HUES64 (cell line): ENCODE data around the gene SEZ6L.

ENCODE experiments used
- H3K27ac ChIP-seq: 2 replicates; pipeline ENCODE4 v1.7.0; 2013; ENCODE audit warnings: low read depth, low read length, inconsistent platforms
- H3K27me3 ChIP-seq: 2 replicates; pipeline ENCODE4 v1.6.1; 2013; ENCODE audit warnings: mild to moderate bottlenecking, low read length; ENCODE audit not compliant: insufficient read depth
- H3K36me3 ChIP-seq: 2 replicates; pipeline ENCODE4 v1.6.1; 2013; ENCODE audit warnings: mild to moderate bottlenecking, low read length; ENCODE audit not compliant: insufficient read depth
- H3K4me1 ChIP-seq: 2 replicates; pipeline ENCODE4 v1.6.1; 2013; ENCODE audit warnings: mild to moderate bottlenecking, low read length, moderate library complexity; ENCODE audit not compliant: insufficient read depth
- H3K4me3 ChIP-seq: 2 replicates; pipeline ENCODE4 v1.5.1; 2013; ENCODE audit warnings: mild to moderate bottlenecking, low read length, moderate library complexity
- H3K9ac ChIP-seq: 2 replicates; pipeline ENCODE4 v1.6.1; 2013; ENCODE audit warnings: mild to moderate bottlenecking, low read depth, low read length
- H3K9me3 ChIP-seq: 2 replicates; pipeline ENCODE4 v1.6.1; 2013; ENCODE audit warnings: low read depth, low read length; ENCODE audit not compliant: insufficient read depth
- WGBS: fragments of 150-250, 120-280 bp; methylation state at CpG from one replicate; pipeline ENCODE4 v1.1.7; 2013; ENCODE audit warnings: missing lambda C conversion rate; 5-methylcytosine and 5-hydroxymethylcytosine counted together

SEZ6L gene

DNA sequence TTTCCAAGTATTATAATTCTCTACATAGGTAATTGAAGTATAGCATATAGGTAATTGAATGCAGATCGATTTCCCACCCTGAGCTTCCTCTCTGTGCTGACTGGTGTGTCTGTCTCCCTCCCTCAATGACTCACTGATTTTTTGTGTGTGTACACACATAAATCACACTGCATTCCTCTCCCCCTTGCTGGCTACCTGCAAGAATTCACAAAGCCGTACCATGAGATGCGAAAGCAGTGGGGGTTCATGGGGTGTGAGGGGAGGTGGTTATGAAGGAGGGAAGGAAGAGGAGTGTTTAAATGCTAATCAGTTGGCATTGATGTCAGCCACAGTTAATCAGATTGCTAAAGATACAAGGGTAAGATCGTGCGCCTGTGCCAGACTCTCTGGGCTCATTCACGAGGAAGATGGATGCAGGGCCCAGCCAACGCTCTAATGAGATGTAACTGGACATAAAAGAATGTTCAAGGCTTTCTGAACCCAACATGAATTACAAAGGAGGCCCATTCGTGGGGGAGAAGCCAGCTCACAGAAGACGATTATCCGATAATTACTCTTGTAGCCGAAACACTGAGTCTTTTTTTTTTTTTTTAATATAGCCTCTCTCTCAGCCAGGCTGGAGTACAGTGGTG lies 107.4 kb downstream of the SEZ6L start:
- 73% methylated on average over 11 of the region's 11 CpGs for WGBS

DNA sequence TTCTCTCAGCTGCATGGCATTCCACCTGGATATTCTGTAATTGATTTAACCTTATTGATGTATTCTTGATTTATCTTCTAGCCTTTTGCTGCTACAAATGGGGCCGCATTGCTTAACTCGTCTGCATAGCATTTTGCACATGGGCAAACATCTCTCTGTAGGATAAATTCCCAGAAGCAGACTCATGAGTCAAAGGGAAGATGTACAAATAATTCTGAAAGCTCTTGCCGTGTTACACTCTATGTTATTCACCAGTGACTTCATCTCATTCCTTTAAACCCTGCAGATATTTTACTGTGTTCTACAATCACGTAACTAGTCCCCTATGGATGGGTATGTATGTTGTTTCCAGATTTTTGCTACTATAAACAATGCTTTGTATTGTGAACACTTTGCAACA lies 112.7 kb downstream of the SEZ6L start:
- Histone ChIP-seq H3K9ac (no peak overlapping the region), H3K4me3 (no peak overlapping the region), H3K27me3 (no peaks in the 10 kb centered on the region), H3K27ac (no peak overlapping the region), H3K4me1 (no peaks in the 10 kb centered on the region), H3K36me3 (no peaks in the 10 kb centered on the region), H3K9me3 (no peaks in the 10 kb centered on the region)
- 89% methylated on average over 4 of the region's 4 CpGs for WGBS

More for the DNA sequence above, 107.4 kb downstream of the SEZ6L start:
- no peak overlapping the region for H3K4me3 ChIP-seq
- no peaks in the 10 kb centered on the region for H3K36me3 ChIP-seq
- peaks cover 6% of the 10 kb centered on the region; the same call in 1 of the 2 replicates for H3K4me1 ChIP-seq
- no peak overlapping the region for H3K9ac ChIP-seq
- no peaks in the 10 kb centered on the region for H3K27me3 ChIP-seq
- no peak overlapping the region for H3K27ac ChIP-seq
- no peaks in the 10 kb centered on the region for H3K9me3 ChIP-seq

DNA sequence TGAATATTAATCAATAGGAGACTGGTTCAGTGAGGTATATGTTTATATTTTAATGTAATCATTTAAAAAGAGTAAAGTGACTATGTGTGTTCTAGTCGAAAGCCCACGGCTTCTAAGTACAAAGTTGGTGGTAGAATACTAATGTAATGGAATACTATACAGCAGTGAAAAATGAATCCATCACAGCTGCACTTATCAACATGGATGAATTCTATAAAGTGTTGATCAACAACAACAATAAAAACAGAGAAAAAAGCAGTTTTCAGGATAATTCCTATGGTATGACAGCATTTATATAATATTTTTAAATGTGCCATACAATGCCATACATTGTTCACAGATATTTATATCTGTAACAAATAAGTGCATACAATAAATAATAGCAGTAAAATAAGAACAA lies 114.1 kb downstream of the SEZ6L start:
- Histone ChIP-seq H3K27ac (no peak overlapping the region), H3K9ac (no peak overlapping the region), H3K36me3 (no peaks in the 10 kb centered on the region), H3K4me3 (no peak overlapping the region), H3K9me3 (no peaks in the 10 kb centered on the region), H3K4me1 (no peaks in the 10 kb centered on the region), H3K27me3 (no peaks in the 10 kb centered on the region)
- WGBS, result 67% methylated on average over 1 of the region's 2 CpGs

DNA sequence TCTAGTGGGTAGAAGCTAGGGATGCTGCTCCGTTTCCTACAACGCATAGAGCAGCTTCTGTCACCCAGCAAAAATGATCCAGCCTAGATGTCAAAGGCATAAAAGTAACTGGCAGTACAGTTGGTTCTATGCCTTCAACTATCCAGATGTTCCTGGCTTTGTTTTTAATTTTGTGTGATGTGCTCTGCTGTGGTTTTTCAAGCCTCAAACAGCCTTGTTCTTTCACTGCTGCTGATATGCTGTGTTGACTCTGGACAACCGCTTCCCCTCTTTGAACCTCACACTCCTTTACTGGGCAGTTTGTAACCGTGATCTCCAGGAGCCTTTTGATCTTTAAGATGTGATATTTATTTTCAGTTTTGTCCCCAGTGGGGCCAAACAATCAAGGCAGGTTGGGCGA lies 116.4 kb downstream of the SEZ6L start:
- no peaks in the 10 kb centered on the region for H3K27me3 ChIP-seq
- WGBS, result 84% methylated on average over 4 of the region's 5 CpGs

DNA sequence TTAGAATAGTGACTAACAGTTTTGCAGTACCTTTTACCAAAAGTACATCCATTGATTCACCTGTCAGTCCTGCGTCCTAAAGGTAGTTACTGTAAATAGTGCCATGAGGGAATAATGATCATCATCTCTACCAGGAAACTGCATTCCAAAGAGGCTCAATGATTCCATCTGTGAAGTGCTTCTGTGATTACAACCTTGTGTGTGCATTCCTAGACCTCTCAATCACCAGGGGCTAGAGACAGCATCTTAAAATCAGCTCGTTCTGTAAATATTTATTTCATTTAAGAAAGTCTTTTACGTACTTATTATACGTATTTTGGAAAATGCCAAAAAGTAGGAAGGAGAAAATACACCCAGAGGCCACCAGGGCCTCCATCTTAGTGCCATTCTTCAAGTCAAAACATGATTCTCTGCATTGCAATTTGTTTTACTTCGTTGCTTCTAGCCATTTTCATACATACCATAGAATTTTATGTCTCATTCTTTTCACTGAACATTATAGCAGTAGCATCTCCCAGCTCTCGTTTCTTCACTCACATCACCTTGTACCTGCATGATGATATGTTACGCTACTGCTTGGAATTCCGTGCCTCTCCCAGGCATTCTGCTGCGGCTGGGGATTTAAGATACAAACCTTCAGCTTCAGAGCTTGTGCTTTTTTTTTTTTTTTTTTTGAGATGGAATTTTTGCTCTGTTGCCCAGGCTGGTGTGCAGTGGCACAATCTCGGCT lies 117.0 kb downstream of the SEZ6L start:
- Histone ChIP-seq H3K9me3 (no peaks in the 10 kb centered on the region), H3K27me3 (no peaks in the 10 kb centered on the region), H3K4me1 (no peaks in the 10 kb centered on the region), H3K4me3 (no peak overlapping the region), H3K9ac (no peak overlapping the region), H3K36me3 (no peaks in the 10 kb centered on the region), H3K27ac (no peak overlapping the region)
- WGBS, result 91% methylated on average over 10 of the region's 10 CpGs

More for the DNA sequence above, 116.4 kb downstream of the SEZ6L start:
- Histone ChIP-seq H3K4me1 (no peaks in the 10 kb centered on the region), H3K36me3 (no peaks in the 10 kb centered on the region), H3K4me3 (no peak overlapping the region), H3K27ac (no peak overlapping the region), H3K9me3 (no peaks in the 10 kb centered on the region), H3K9ac (no peak overlapping the region)

DNA sequence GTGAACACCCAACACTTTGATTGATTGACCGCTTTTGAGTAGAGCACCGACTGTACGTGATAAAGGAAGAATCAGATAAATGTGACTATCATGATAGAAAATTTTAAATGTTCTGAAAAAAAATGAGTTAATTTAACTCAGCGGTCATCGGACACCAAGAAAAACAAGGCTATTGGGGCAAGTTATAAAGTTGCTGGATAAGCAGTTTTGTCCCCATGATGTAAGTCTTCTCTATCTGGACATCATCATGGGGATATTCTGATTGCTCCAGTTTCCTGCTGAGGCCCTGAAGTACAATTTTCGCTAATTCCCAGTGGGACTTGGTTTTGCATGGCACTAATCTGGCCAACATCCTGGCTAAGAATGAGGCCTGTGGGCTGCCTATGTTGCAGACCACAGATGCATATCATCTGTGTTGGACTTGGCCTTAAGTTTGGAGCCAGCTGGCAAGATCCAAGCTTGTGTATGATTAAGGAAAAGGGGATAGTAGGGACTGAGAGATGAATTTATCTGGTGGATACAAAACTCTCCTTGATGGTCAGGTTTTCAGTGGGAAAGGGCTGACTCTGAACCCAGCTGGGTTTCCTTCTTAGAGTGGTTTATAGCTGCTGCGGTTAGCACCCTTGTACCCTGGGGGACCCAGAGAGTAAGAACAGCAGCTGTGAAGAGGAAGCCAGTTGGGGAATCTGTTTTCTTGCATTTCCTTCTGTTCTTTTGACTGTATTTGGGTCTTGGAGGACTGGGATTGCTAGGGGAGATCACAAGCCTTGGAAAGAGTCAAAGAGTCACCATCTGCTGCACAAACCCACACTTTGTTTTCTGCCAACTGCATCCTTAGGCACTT lies 118.3 kb downstream of the SEZ6L start:
- H3K4me3 ChIP-seq, result no peak overlapping the region
- H3K4me1 ChIP-seq, result no peaks in the 10 kb centered on the region
- no peaks in the 10 kb centered on the region for H3K36me3 ChIP-seq
- 91% methylated on average over 7 of the region's 7 CpGs for WGBS
- no peak overlapping the region for H3K9ac ChIP-seq
- no peaks in the 10 kb centered on the region for H3K9me3 ChIP-seq
- H3K27ac ChIP-seq, result no peak overlapping the region
- H3K27me3 ChIP-seq, result no peaks in the 10 kb centered on the region

DNA sequence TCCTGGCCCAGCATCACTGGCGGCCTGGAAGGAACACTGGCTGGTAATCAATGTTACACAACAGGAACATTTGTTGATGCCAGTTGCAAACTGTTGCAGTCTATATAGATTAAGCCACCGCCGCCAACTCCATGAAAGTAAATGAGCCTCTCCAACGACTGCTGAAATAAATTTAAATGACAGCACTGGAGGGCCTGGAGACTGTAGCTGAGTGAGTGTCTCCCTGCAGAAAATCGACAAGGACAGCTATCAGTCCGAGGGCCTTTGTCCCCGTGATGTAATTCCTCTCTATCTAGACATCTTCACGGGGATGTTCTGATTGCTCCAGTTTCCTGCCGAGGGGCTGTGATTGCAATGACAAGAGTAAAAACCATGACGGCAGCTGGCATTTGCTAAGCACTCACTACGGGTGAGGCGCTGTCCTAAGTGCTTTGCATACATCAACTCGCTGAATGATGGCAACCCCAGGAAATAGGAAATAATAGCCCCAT lies 120.4 kb downstream of the SEZ6L start:
- Histone ChIP-seq H3K27me3 (no peaks in the 10 kb centered on the region), H3K4me3 (no peak overlapping the region), H3K27ac (no peak overlapping the region), H3K9ac (no peak overlapping the region), H3K4me1 (peaks cover 8% of the 10 kb centered on the region), H3K36me3 (no peaks in the 10 kb centered on the region), H3K9me3 (no peaks in the 10 kb centered on the region)
- WGBS, result 91% methylated on average over 13 of the region's 13 CpGs

DNA sequence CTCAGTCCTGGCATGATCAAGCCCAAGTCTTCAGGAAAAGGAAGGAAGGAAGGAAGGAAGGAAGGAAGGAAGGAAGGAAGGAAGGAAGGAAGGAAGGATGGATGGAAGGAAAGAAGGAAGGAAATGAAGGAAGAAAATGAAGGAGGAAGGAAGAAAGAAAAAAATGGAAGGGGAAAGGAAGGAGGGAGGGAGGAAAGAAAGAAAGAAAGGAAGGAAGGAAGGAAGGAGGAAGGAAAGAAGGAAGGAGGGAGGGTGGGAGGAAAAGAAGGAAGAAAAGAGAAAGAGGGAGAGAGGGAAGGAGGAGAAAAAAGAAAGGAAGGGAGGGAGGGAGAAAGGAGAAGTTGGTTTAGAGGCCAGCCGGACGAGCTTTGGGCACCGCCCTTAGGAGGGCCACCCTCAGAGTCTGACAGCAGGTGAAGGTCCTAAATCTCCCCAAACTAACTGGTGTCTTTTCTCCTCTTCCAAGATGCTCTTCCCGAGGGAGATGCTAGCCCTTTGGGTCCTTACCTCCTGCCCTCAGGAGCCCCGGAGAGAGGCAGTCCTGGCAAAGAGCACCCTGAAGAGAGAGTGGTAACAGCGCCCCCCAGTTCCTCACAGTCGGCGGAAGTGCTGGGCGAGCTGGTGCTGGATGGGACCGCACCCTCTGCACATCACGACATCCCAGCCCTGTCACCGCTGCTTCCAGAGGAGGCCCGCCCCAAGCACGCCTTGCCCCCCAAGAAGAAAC lies 122.8 kb downstream of the SEZ6L start:
- Histone ChIP-seq H3K27ac (no peak overlapping the region), H3K27me3 (no peaks in the 10 kb centered on the region), H3K9ac (no peak overlapping the region), H3K36me3 (no peaks in the 10 kb centered on the region), H3K4me3 (no peak overlapping the region), H3K4me1 (peaks cover 20% of the 10 kb centered on the region), H3K9me3 (no peaks in the 10 kb centered on the region)
- 88% methylated on average over 14 of the region's 14 CpGs for WGBS

DNA sequence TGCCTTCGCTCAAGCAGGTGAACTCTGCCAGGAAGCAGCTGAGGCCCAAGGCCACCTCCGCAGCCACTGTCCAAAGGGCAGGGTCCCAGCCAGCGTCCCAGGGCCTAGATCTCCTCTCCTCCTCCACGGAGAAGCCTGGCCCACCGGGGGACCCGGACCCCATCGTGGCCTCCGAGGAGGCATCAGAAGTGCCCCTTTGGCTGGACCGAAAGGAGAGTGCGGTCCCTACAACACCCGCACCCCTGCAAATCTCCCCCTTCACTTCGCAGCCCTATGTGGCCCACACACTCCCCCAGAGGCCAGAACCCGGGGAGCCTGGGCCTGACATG lies 123.4 kb downstream of the SEZ6L start:
- Histone ChIP-seq H3K27me3 (no peaks in the 10 kb centered on the region), H3K4me1 (peaks cover 20% of the 10 kb centered on the region)
- 93% methylated on average over 13 of the region's 13 CpGs for WGBS

DNA sequence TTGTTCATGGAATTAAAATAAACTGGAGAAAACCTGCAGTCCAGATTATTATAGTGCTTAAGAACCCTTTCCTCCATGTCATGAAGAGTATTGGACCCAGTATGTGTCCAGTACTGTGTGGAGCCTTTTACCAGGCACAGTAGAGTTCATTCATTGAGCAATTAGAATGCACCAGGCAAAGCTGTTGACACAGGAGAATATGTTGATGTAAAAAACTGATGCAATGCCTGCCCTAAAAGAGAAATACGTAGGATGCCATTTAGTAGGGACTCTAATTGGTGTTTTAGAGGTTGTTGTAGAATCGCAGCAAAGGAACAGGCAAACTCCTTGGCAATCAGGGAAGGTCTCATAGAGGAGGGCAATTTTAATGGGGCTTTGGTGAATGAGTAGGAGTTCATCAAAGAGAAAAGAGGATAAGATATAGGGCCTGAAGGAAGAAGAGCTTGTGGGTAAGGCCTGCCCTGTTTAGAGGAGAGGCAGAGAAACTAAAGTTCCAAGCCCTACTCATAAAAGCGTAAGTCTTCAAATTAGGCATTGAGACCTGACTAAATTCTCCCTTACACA lies 126.4 kb downstream of the SEZ6L start:
- 88% methylated on average over 3 of the region's 3 CpGs for WGBS
- Histone ChIP-seq H3K27ac (no peak overlapping the region), H3K27me3 (no peaks in the 10 kb centered on the region), H3K36me3 (no peaks in the 10 kb centered on the region), H3K4me1 (peaks cover 20% of the 10 kb centered on the region), H3K4me3 (no peak overlapping the region), H3K9ac (no peak overlapping the region), H3K9me3 (no peaks in the 10 kb centered on the region)

More for the DNA sequence above, 123.4 kb downstream of the SEZ6L start:
- Histone ChIP-seq H3K27ac (no peak overlapping the region), H3K9ac (no peak overlapping the region), H3K9me3 (no peaks in the 10 kb centered on the region), H3K4me3 (no peak overlapping the region), H3K36me3 (no peaks in the 10 kb centered on the region)
